HG03439 (cell line): ENCODE data around the gene HSPA1L.
"Not testable (repeated sequence)": the region's sequence is repeated elsewhere in the genome, so short reads cannot be mapped to it uniquely, and the experiment has no call there.

ENCODE experiments used
- ATAC-seq: cut with Tn5 transposase; IDR thresholded peaks from one replicate; pipeline ENCODE4 v1.9.1; 2021; ENCODE audit warnings: mild to moderate bottlenecking, moderate library complexity; ENCODE audit not compliant: unreplicated experiment

HSPA1L gene

GRCh38 chr6:31815025-31815838 lies at the start of gene HSPA1L, which contains the start of gene HSPA1A:
Gene HSPA1L, minus strand, starts transcription at chr6:31815283. Its CDS starts 3,311 bp downstream, at chr6:31811972.
Gene HSPA1A, plus strand, starts transcription at chr6:31815543. Its CDS starts 214 bp downstream, at chr6:31815757.
- no peak for ATAC-seq

- no peak for ATAC-seq
These were observed 49.7 kb upstream of the HSPA1L start for GRCh38 chr6:31864818-31865204.

- ATAC-seq, result not testable (repeated sequence)
These were observed 49.1 kb upstream of the HSPA1L start for GRCh38 chr6:31864123-31864562.

- ATAC-seq, result peak; percentile 91
These were observed 47.5 kb upstream of the HSPA1L start, which contains the start of gene NEU1 for GRCh38 chr6:31862344-31863235. Gene NEU1, minus strand, starts transcription at chr6:31862821. Its CDS starts 45 bp downstream, at chr6:31862776.

- ATAC-seq, result no peak
These were observed 46.8 kb upstream of the HSPA1L start for GRCh38 chr6:31861919-31862343.

GRCh38 chr6:31861150-31861549 lies 46.1 kb upstream of the HSPA1L start:
- ATAC-seq, result no peak

GRCh38 chr6:31860349-31860748 lies 45.3 kb upstream of the HSPA1L start:
- ATAC-seq, result no peak

- ATAC-seq, result no peak
These were observed 44.8 kb upstream of the HSPA1L start for GRCh38 chr6:31859923-31860322.

- no peak for ATAC-seq
These were observed 43.6 kb upstream of the HSPA1L start for GRCh38 chr6:31858707-31859106.

- not testable (repeated sequence) for ATAC-seq
These were observed 42.7 kb upstream of the HSPA1L start for GRCh38 chr6:31857774-31858173.

- ATAC-seq, result not testable (repeated sequence)
These were observed 37.1 kb upstream of the HSPA1L start for GRCh38 chr6:31851980-31852718.

GRCh38 chr6:31851485-31851832 lies 36.4 kb upstream of the HSPA1L start:
- ATAC-seq, result no peak

- ATAC-seq, result no peak
These were observed 35.8 kb upstream of the HSPA1L start for GRCh38 chr6:31850765-31851484.

GRCh38 chr6:31847276-31847978 lies 32.3 kb upstream of the HSPA1L start:
- no peak for ATAC-seq

- ATAC-seq, result no peak
These were observed 29.4 kb upstream of the HSPA1L start for GRCh38 chr6:31844507-31844906.

GRCh38 chr6:31842053-31842452 lies 27.0 kb upstream of the HSPA1L start:
- ATAC-seq, result no peak

- ATAC-seq, result not testable (repeated sequence)
These were observed 24.7 kb upstream of the HSPA1L start for GRCh38 chr6:31839779-31840126.

- ATAC-seq, result no peak
These were observed 23.9 kb upstream of the HSPA1L start for GRCh38 chr6:31838968-31839367.

GRCh38 chr6:31838114-31838553 lies 23.1 kb upstream of the HSPA1L start:
- ATAC-seq, result not testable (repeated sequence)
